Measurements from ENCODE around the gene NID2.
A peak's percentile ranks its signal among the peaks of the same experiment; 100 is the strongest.

Gene NID2

GRCh38 chr14:52021957-52022600 is 46.8 kb downstream of the NID2 start:
- DNase-seq, result no peak

DNA sequence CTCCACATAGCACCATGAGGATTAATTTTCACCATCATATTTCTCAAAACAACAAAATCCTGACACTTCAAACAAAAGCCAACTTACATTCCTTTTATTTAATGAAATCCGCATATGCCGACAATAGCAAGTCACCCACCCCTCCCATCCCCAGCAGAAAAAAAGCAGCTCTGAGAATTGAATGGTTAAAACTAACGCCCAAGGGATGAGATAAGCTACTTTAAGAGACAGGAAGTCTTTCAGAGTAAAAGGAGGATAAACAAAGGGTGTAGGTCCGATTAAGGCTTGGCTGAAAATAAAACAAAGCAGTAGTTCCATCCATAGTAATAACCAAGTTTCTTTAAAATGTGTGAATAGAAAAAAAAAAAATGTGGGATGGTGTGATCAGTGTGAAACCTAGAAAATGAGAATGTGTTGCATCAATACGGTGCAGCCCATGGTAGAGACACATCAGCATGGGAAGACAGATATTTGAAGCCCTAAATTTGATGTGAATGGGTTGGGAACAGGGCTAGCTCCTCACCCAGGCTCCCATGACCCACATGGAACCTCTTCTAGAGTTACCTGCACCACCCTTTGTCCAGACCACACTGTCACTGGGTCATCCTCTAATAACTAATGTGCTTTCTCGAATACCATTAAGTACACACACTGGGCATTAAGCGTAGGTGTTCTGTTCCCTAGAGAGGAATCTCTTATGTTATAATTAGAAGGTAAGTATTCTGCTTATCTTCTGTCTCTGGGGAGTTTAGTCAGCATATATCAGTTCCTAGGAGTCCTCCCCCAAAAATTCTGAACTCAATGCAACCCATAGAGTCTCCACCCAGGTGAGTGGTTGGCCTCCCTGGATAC is 47.8 kb downstream of the NID2 start:
- peak; percentile 86 for DNase-seq

GRCh38 chr14:52020161-52020714 is 48.6 kb downstream of the NID2 start:
- DNase-seq, result no peak

DNA sequence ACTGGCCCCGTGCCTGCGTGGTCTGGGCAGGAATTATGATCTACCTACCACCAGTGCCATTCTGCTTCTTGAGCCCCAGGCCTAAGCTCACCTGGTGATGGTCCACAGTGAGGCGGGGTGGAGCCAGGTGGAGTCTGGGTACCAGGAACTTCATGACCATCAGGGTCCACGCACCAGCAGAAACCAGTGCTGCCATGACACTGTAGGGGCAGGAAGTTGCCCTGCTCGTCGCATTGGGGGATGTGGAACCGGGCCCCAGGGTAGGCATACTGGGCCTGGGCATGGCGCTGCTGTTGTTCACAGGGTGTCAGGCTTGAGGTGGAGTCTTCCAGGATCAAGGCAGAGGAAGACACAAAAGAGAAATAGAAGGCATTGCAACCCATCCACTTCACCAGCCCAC is 49.9 kb downstream of the NID2 start:
- DNase-seq, result no peak

- DNase-seq, result peak; percentile 68
Observed at GRCh38 chr14:52018252-52018651, 50.6 kb downstream of the NID2 start.

DNA sequence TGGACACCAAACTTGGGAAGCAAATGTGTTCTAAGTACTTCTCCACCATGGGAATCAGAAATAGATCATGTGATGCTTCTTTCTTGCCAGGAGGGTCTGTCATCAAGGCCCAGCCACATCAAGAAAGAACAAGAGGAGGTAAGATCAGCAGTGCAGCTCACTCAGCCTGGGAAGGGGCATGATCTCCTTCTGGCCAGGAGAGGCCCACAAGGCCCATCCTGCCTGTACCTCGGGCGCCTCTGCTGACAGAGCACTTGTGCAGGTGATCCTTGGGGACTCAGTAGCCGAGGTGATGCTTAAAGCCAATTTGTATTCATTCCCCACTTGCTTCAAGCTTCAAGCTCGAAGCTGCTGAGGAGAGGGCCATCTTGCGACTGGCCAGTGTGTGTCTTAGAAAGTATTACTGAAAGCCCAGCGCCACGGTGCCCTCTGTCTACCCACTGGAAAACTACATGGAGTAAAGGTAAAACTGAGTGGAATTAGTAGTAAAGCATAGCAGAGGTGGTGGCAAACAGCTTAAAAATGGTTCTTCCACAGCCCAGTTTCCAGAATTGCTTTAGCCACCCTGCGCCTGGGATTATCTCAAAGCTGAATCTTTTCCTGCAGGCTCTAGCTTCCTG is 53.3 kb downstream of the NID2 start:
- peak; percentile 46 for DNase-seq

DNA sequence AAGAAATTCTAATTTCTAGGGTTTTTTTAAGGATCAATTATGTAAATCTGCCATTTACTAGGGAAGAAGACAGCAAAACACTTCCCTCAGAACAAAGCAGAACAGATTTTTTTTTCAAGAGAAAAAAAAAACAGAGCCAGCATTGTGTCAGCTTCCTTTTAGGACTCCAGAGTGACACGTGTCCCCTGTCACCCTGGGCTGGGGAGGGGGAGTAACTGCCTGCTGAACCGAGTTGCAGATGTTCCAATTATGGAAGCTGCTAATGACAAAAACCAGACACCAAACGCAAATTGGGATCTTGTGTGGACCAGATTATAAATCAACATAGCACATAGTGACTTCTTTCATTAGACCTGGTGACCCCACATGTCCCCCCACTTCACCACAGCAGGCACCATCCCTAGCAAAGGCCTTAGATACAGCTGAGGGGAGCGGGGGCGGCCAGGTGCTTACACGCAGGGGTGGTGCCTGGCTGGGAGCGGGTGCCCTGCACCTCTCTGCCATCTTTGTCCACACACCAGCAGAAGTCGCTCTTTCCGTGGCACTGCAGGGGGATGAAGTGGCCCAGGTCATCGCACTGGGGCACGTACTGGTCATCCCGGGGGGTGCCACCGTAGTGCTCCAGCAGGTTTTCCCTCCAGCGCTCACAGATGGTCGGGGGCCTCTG is 54.1 kb downstream of the NID2 start:
- DNase-seq, result no peak

- DNase-seq, result peak; percentile 25
Observed at GRCh38 chr14:52013984-52014600, 54.8 kb downstream of the NID2 start.

- no peak for DNase-seq
Observed at GRCh38 chr14:52012635-52013034, 56.2 kb downstream of the NID2 start.

DNA sequence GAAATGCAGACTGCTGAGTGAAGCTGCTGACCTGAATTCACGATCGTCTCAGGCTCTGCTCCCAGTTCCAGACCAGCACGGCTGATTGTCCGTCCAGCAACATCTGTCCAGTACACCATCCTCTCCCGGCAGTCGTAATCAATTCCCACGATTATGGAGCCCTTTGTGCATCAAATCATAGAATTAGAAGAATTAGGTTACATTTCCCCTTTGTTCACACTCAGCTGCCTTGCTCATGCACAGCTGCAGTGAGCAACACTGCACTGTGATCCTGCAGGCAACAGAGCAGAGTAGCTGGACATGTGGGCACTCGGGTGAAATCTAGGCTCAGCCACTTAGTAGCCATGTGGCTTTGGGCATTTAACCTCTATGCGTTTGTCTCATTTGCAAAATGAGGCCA is 57.3 kb downstream of the NID2 start:
- DNase-seq, result no peak

DNA sequence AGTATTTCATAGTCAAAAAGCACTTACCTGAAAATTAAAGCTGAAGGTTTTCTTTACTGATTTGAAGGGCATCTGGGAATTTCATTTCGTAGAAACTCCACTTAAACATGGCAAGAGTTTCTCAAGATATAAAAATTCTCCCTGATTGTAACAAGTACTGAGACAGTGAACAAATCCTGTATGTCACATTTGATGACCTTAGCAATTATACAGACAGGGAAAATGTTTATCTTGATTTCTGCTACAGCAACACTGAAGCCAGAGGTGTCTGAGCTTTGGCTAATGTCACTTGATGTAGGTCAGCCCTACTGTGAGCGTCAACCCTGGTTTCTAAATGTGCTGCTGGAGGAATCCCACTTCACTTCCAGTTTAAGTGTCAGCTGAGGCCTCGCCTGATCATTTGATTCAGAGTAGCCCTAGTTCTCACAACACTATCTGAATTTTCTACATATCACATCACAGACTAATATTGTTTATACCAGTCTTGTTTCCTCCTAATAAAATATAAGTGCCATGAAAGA is 58.6 kb downstream of the NID2 start:
- no peak for DNase-seq

DNA sequence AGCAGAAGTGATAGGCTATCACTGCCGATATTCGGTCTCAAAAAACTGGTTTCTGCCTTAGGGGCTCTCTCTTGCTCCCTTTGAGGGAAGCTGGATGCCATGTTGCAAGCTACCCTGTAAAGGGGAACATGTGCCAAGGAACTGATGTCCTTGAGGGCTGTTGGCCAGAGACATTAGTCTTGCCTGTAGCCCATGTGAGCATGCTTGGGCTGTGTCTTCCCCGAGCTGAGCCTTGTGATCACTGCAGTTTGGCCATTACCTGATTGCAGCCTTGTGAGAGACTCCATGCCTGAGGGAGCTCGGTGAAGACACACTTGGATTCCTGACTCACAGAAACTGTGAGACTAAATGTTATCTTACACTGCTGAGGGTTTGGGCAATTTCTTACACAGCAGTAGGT is 60.7 kb downstream of the NID2 start:
- DNase-seq, result no peak

- DNase-seq, result no peak
Observed at GRCh38 chr14:52007637-52008036, 61.2 kb downstream of the NID2 start.

GRCh38 chr14:52007211-52007610 is 61.6 kb downstream of the NID2 start:
- no peak for DNase-seq

DNA sequence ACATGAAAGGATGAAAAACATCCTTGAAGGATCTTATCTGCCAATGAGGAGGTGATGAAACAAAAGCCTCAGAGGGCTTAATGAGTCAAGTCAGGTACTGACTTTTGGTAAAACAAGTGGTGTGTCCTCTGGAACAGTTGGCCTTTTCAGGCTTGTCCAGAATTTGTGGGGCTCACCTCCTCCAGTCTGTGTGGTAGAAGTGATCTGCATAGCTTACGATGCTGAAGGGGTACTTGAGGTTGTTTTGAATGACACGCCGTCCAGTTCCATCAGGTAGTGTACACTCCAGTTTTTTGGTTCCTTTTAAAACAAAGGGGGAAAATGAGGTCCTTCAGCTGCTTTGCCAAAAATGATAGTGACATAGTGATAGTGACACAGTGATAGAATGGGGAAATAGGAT is 62.5 kb downstream of the NID2 start:
- DNase-seq, result no peak

DNA sequence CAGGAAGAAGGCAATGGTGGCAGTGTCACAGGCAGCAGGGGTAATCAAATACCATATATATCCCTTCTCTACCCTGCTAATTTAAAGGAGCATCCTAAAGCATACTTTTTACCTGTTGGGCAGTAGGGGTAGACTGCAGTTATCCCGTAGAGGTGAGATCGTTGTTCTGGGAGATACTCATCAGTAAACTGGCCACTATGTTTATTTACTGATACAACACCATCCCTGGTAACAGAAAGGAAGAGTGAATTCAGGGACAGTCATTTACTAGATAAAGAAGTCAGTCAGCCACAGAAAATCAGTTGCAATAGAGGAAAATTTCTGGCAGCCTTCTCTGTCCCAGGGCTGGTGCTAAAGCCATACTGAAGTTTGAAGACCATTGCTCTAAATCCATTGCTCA is 63.2 kb downstream of the NID2 start:
- DNase-seq, result no peak

DNA sequence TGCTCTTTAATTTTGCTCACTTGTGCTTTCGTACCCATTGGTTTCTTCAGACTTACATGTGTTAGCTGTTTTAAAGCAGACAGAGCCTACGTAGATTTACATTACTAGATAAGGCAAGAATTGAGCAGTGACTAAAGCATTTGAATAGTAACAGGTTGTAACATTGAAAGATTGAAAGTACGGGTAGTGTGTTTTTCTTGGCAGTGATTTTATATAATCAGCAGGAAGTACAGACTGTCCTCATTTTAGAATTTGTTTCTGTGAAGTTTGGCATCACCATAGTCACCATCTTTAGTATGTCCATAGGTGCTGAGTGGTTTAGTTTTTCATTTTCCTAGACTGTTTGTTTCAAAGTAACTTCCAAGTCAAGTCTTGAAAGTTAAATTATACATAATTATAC is 65.5 kb downstream of the NID2 start:
- DNase-seq, result no peak

DNA sequence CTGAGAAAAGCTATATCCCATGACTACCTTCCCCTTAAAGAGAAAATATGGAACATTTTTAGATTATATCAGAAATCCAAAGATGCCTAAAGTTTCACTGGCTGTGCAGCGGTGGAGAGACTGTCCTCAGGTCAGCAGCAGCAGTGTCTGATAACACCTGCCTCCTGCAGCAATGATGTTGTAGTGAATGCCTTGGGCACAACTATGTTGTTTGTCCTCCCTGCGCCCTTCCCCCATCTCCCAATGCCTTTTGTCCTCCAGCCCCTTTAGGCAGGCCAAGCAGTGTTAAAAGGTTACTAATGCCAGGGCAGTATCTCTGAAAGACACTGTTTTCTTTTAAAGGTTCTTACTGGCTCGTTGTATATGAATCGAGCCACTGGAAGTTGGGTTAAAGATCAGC is 66.3 kb downstream of the NID2 start:
- no peak for DNase-seq

- DNase-seq, result no peak
Observed at GRCh38 chr14:52000696-52001095, 68.2 kb downstream of the NID2 start.

GRCh38 chr14:52000019-52000582 is 68.8 kb downstream of the NID2 start:
- no peak for DNase-seq

- no peak for DNase-seq
Observed at GRCh38 chr14:51999084-51999483, 69.8 kb downstream of the NID2 start.

DNA sequence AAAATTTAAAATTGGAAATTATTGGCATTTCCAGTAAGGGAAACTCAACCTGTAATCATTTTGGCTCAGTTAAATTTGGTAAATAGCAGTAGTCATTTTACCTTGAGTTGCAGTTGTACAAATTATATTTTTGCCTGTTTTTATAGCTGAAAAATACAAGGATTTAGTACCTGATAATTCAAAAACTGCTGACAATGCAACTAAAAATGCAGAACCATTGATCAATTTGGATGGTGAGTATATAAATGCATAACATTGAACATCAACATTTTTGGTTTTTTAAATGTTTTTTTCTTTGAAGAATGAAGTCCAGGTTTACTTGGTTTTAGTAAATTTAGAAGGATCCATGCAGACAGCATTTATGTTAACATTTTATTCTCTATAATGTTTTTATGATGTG is 70.5 kb downstream of the NID2 start:
- DNase-seq, result no peak

Data from hematopoietic multipotent progenitor cell treated with erythropoietin and hydrocortisone succinate and interleukin-3 and kit ligand, for 8 days (in vitro differentiated cells).